GM18909 (cell line): ENCODE results near the gene SEC24C.
A peak's percentile ranks its signal among the peaks of the same experiment; 100 is the strongest.
"Not testable (repeated sequence)": the region's sequence is repeated elsewhere in the genome, so short reads cannot be mapped to it uniquely, and the experiment has no call there.

Experiments
- ATAC-seq: cut with Tn5 transposase; IDR thresholded peaks from one replicate; pipeline ENCODE4 v1.9.1; 2021; ENCODE audit warnings: mild to moderate bottlenecking; ENCODE audit not compliant: unreplicated experiment, poor library complexity

SEC24C gene

GRCh38 chr10:73730153-73730906, 13.8 kb upstream of the SEC24C start:
- peak; percentile 82 for ATAC-seq

GRCh38 chr10:73731588-73732375, 12.4 kb upstream of the SEC24C start:
- ATAC-seq = no peak

- ATAC-seq = no peak
These were observed 11.7 kb upstream of the SEC24C start for GRCh38 chr10:73732426-73732825.

GRCh38 chr10:73732931-73733623, 11.1 kb upstream of the SEC24C start:
- no peak for ATAC-seq

GRCh38 chr10:73734028-73734720, 10.0 kb upstream of the SEC24C start:
- ATAC-seq = no peak

- ATAC-seq = no peak
These were observed 9.3 kb upstream of the SEC24C start for GRCh38 chr10:73734796-73735305.

- ATAC-seq = not testable (repeated sequence)
These were observed 3.5 kb upstream of the SEC24C start for GRCh38 chr10:73740501-73741254.

GRCh38 chr10:73742454-73742734, 1.8 kb upstream of the SEC24C start:
- ATAC-seq = no peak

- ATAC-seq = no peak
These were observed 756 bp upstream of the SEC24C start for GRCh38 chr10:73743327-73743904.

- ATAC-seq = peak; percentile 36
These were observed 448 bp downstream of the SEC24C start for GRCh38 chr10:73744664-73744975.

- no peak for ATAC-seq
These were observed 2.5 kb downstream of the SEC24C start for GRCh38 chr10:73746721-73747120.

GRCh38 chr10:73750819-73751218, 6.6 kb downstream of the SEC24C start:
- no peak for ATAC-seq

GRCh38 chr10:73756183-73756582, 12.0 kb downstream of the SEC24C start:
- ATAC-seq = no peak

GRCh38 chr10:73758704-73759511, 14.7 kb downstream of the SEC24C start:
- no peak for ATAC-seq

- no peak for ATAC-seq
These were observed 15.4 kb downstream of the SEC24C start for GRCh38 chr10:73759512-73760115.

- ATAC-seq = no peak
These were observed 17.6 kb downstream of the SEC24C start for GRCh38 chr10:73761781-73762180.

GRCh38 chr10:73762915-73763314, 18.7 kb downstream of the SEC24C start:
- no peak for ATAC-seq

- no peak for ATAC-seq
These were observed 19.2 kb downstream of the SEC24C start for GRCh38 chr10:73763343-73763742.
